ENCODE measurements around the gene MAEL. TPM values are rescaled to one million over a fixed set of nuclear protein-coding genes. Genes with fewer than 3 reads are reported as not detected.

MAEL gene
- total RNA-seq, 1 experiment from 2014 or later = not detected

DNA sequence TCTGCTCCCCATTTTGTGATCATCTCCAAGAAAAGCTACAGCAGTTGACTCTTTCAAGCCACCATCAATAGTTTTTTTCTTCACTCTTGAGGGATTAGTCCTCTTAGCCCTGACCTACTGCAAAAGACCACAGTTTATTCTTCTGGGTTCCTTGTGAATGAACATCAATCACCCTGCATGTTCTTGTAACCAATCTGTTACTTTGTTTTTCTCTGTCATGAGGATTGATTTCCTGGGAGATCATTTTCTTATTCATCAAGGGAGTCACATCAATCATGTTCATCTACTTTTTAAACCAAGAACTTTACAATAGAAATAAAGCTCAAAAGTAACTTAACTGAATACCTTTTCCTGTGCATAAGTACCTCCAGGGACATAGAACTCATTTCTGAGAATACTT lies 35.6 kb upstream of the MAEL start (continued):
- no peak for TF ChIP-seq RAD21 (IDR thresholded peaks at IDR 0.05; ENCODE audit: low read depth)
- TF ChIP-seq ELF1 (IDR thresholded peaks at IDR 0.05; ENCODE audit: borderline replicate concordance, low read depth) = no peak
- no peak for TF ChIP-seq TCF7L2 (IDR thresholded peaks at IDR 0.05; ENCODE audit: borderline replicate concordance, extremely low read depth, insufficient read depth, insufficient read length)
- no peak for TF ChIP-seq YY1 (IDR thresholded peaks at IDR 0.05; ENCODE audit: extremely low read depth, insufficient replicate concordance, low read depth, low read length)
- TF ChIP-seq, protein P1, sequence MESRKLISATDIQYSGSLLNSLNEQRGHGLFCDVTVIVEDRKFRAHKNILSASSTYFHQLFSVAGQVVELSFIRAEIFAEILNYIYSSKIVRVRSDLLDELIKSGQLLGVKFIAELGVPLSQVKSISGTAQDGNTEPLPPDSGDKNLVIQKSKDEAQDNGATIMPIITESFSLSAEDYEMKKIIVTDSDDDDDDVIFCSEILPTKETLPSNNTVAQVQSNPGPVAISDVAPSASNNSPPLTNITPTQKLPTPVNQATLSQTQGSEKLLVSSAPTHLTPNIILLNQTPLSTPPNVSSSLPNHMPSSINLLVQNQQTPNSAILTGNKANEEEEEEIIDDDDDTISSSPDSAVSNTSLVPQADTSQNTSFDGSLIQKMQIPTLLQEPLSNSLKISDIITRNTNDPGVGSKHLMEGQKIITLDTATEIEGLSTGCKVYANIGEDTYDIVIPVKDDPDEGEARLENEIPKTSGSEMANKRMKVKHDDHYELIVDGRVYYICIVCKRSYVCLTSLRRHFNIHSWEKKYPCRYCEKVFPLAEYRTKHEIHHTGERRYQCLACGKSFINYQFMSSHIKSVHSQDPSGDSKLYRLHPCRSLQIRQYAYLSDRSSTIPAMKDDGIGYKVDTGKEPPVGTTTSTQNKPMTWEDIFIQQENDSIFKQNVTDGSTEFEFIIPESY (IDR thresholded peaks at IDR 0.05; ENCODE audit: extremely low read depth, insufficient replicate concordance, low read length) = no peak
- no peak for TF ChIP-seq EGR1 (IDR thresholded peaks at IDR 0.05; ENCODE audit: low read depth)

DNA sequence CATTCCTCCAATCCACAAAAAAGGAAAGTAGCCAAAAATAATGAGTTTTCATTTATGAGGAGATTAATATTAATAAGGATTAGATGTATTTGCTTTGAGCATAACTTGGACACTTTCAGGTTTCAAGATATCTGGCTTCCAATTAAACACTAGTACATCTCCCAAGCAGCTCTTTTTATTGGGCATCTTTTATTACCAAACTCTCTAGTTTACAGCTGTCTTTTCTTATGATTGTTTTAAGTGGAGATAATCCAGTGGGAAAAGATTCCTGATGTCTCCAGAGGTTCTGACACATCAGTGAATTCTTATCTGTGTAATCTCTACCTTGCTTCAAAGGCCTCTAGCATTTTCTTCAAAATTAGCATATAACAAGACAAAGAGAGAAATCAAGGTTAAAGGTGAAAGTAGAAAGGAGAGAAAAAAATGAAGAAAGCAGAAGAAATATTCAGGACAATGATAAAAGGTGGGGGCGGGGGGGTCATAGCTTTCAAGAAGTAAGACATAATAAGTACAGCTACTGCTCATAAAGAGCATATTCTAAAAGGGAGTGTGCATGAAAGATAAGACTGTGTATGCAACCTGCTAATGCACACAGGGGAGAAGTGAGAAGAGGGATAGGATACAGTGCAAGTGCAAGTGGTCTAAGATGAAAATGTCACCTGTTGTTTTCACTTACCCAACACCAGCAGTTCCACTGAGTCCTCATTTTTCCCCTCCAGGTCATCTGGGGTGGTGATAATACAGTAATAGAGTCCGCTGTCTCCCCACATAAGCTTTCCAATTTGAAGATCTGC lies 32.8 kb upstream of the MAEL start:
- ATAC-seq (no peak), DNase-seq (ENCODE audit: low read depth, low spot score) (no peak)
- Histone ChIP-seq H3K9ac (ENCODE audit: low read length) (no peak overlapping the region), H3K9me2 (ENCODE audit: insufficient read depth) (no peaks in the 10 kb centered on the region), H3K4me1 (ENCODE audit: control insufficient read depth in 1 of 2, insufficient read depth in 2 of 2, low read length in 2 of 2) (peaks cover 7 to 14% of the 10 kb centered on the region in 2 experiments), H3K9me3 (ENCODE audit: control insufficient read depth in 1 of 2, insufficient read depth in 1 of 2, low read depth in 1 of 2, low read length in 2 of 2) (no peaks in the 10 kb centered on the region), H3K4me2 (ENCODE audit: low read length) (no peak overlapping the region), H3K27me3 (ENCODE audit: insufficient read depth, low read length) (no peaks in the 10 kb centered on the region), H3K36me3 (ENCODE audit: control insufficient read depth in 1 of 2, insufficient read depth in 2 of 2, low read length in 2 of 2) (no peaks in the 10 kb centered on the region), H3K27ac (ENCODE audit: low read depth, low read length) (no peak overlapping the region), H3K4me3 (replicated peaks in 1 of 2; ENCODE audit: low read depth in 1 of 2, low read length in 2 of 2) (no peak overlapping the region), H3K79me2 (ENCODE audit: insufficient read depth, low read length) (no peaks in the 10 kb centered on the region), H2AFZ (ENCODE audit: low read depth, low read length, poor library complexity, severe bottlenecking) (no peak overlapping the region), H4K20me1 (ENCODE audit: insufficient read depth) (no peaks in the 10 kb centered on the region)
- ChIA-PET CTCF (no interaction called here), RAD21 (ENCODE audit: low non-redundant PET in 1 of 2, low total read pairs in 2 of 2, uncharacterized antibody in 2 of 2, unreplicated experiment in 2 of 2) (no interaction called here), POLR2A (no interaction called here)
- BruUV-seq (replicated peaks) = no TSS peak
- intact Hi-C loops (cut with micrococcal nuclease) = no loop called here
- TF ChIP-seq POLR2AphosphoS5 (IDR thresholded peaks at IDR 0.05; ENCODE audit: low read depth, low read length) = no peak
- TF ChIP-seq ZFX (IDR thresholded peaks at IDR 0.05) = no peak
- TF ChIP-seq, protein P1 (IDR thresholded peaks at IDR 0.05; ENCODE audit: extremely low read depth, insufficient replicate concordance, low read length) = no peak
- TF ChIP-seq, protein P2, sequence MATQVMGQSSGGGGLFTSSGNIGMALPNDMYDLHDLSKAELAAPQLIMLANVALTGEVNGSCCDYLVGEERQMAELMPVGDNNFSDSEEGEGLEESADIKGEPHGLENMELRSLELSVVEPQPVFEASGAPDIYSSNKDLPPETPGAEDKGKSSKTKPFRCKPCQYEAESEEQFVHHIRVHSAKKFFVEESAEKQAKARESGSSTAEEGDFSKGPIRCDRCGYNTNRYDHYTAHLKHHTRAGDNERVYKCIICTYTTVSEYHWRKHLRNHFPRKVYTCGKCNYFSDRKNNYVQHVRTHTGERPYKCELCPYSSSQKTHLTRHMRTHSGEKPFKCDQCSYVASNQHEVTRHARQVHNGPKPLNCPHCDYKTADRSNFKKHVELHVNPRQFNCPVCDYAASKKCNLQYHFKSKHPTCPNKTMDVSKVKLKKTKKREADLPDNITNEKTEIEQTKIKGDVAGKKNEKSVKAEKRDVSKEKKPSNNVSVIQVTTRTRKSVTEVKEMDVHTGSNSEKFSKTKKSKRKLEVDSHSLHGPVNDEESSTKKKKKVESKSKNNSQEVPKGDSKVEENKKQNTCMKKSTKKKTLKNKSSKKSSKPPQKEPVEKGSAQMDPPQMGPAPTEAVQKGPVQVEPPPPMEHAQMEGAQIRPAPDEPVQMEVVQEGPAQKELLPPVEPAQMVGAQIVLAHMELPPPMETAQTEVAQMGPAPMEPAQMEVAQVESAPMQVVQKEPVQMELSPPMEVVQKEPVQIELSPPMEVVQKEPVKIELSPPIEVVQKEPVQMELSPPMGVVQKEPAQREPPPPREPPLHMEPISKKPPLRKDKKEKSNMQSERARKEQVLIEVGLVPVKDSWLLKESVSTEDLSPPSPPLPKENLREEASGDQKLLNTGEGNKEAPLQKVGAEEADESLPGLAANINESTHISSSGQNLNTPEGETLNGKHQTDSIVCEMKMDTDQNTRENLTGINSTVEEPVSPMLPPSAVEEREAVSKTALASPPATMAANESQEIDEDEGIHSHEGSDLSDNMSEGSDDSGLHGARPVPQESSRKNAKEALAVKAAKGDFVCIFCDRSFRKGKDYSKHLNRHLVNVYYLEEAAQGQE (IDR thresholded peaks at IDR 0.05; ENCODE audit: low read depth) = no peak
- TF ChIP-seq ZNF274 (IDR thresholded peaks at IDR 0.05; ENCODE audit: low read depth, low read length) = no peak
- TF ChIP-seq SIN3A (IDR thresholded peaks at IDR 0.05; ENCODE audit: low read depth) = no peak
- TF ChIP-seq FOSL1 (IDR thresholded peaks at IDR 0.05; ENCODE audit: low read depth) = no peak
- TF ChIP-seq CBX3 (IDR thresholded peaks at IDR 0.05; ENCODE audit: low read depth) = no peak
- TF ChIP-seq YY1 (IDR thresholded peaks at IDR 0.05; ENCODE audit: extremely low read depth, insufficient replicate concordance, low read depth, low read length) = no peak
- no peak for TF ChIP-seq POLR2A (IDR thresholded peaks at IDR 0.05; ENCODE audit: borderline replicate concordance, extremely low read depth, insufficient read depth, insufficient read length)
- TF ChIP-seq TCF7L2 (IDR thresholded peaks at IDR 0.05; ENCODE audit: borderline replicate concordance, extremely low read depth, insufficient read depth, insufficient read length) = no peak
- no peak for TF ChIP-seq EZH2 (IDR thresholded peaks at IDR 0.05)
- no peak for TF ChIP-seq SP1 (IDR thresholded peaks at IDR 0.05; ENCODE audit: low read depth)
- TF ChIP-seq RAD21 (IDR thresholded peaks at IDR 0.05; ENCODE audit: low read depth) = no peak
